K562 (cell line): ENCODE measurements around the gene ING2. TPM values are rescaled to one million over a fixed set of nuclear protein-coding genes. Genes with fewer than 3 reads are reported as not detected.

Source experiments
- ATAC-seq: fragments of 200-7000 bp; cut with Tn5 transposase; 3 replicates; pipeline ENCODE4 v1.9.1; 2020; ENCODE audit warnings: moderate library complexity
- BruUV-seq: library from RNA; stranded (reverse); fragments of 400-500 nt; replicated peaks from 2 replicates; lab custom pipeline; 2021; lab: Mats Ljungman, UMichigan
- CTCF ChIA-PET: fragments of 300-600 bp; formaldehyde crosslinking; extraction: SDS; loops from one replicate; lab custom pipeline; 2021; ENCODE audit warnings: low intra/inter-chr PET ratio; lab: Yijun Ruan, JAX
- POLR2A ChIA-PET: fragments of 300-600, 350-650 bp; sonication (Branson Sonifier 250); formaldehyde crosslinking; extraction: SDS; loops from one replicate; lab custom pipeline; 2021; ENCODE audit warnings: antibody characterized with exemption, inconsistent platforms; lab: Yijun Ruan, JAX
- DNase-seq, 4 experiments: peaks; one replicate each; pipeline versions ENCODE4 v3.0.0 to v3.0.0-alpha.2; 2011 to 2018; ENCODE audit warnings: low spot score in 3 of 4, mixed read lengths in 3 of 4; ENCODE audit errors: extremely low read depth in 1 of 4
- FAIRE-seq: peaks from 2 replicates; lab custom pipeline; 2011; peaks lifted over from hg19 to GRCh38; lab: Jason Lieb, UNC
- H2AFZ ChIP-seq: 2 replicates; pipeline ENCODE4 v1.6.0; 2011; ENCODE audit warnings: low read depth, low read length, control low read depth, inconsistent platforms
- H3K27ac ChIP-seq: fragments of 200-600 bp; 3 replicates; pipeline ENCODE4 v1.8.0; 2011; ENCODE audit warnings: low read depth, mild to moderate bottlenecking, control low read depth, inconsistent platforms, low read length, moderate library complexity, mixed read lengths; ENCODE audit errors: extremely low read depth
- H3K27me3 ChIP-seq, 2 experiments: fragments of 300-600 bp in 1 of 2; 2 replicates in 1 of 2; 3 replicates in 1 of 2; pipeline versions ENCODE4 v1.6.0 to v1.8.0; 2011; ENCODE audit warnings: inconsistent platforms in 2 of 2, low read length in 2 of 2, mild to moderate bottlenecking in 1 of 2, mixed read lengths in 1 of 2, moderate library complexity in 1 of 2; ENCODE audit not compliant: control insufficient read depth in 2 of 2, insufficient read depth in 2 of 2
- H3K36me3 ChIP-seq: fragments of 300-600 bp; 3 replicates; pipeline ENCODE4 v1.8.0; 2011; ENCODE audit warnings: mild to moderate bottlenecking, low read length, inconsistent platforms; ENCODE audit not compliant: control insufficient read depth, insufficient read depth
- H3K4me1 ChIP-seq, 2 experiments: fragments of 200-600 bp in 1 of 2; replicated peaks in 1 of 2; 2 replicates in 1 of 2; 3 replicates in 1 of 2; pipeline versions ENCODE4 v1.5.1 to v1.8.0; 2011; ENCODE audit warnings: inconsistent platforms in 2 of 2, low read length in 2 of 2, mild to moderate bottlenecking in 1 of 2, mixed read lengths in 1 of 2, moderate library complexity in 1 of 2; ENCODE audit not compliant: control insufficient read depth in 2 of 2, insufficient read depth in 2 of 2
- H3K4me2 ChIP-seq: 2 replicates; pipeline ENCODE4 v1.6.1; 2011; ENCODE audit warnings: low read length, control low read depth, inconsistent platforms, mixed read lengths; ENCODE audit not compliant: insufficient read depth
- H3K4me3 ChIP-seq: fragments of 200-600 bp; sonication (generic), shearing (Covaris generic); 2 replicates; pipeline ENCODE4 v1.5.1; 2016; ENCODE audit warnings: control low read depth, inconsistent platforms
- H3K79me2 ChIP-seq: fragments of 200-600 bp; 3 replicates; pipeline ENCODE4 v1.8.0; 2011; ENCODE audit warnings: low read length, inconsistent platforms; ENCODE audit not compliant: control insufficient read depth, insufficient read depth
- H3K9ac ChIP-seq, 2 experiments: 2 replicates each; pipeline versions ENCODE4 v1.6.0 to v1.6.1; 2011; ENCODE audit warnings: low read depth in 2 of 2, low read length in 2 of 2, control low read depth in 1 of 2, inconsistent platforms in 1 of 2, mild to moderate bottlenecking in 1 of 2, mixed read lengths in 1 of 2; ENCODE audit not compliant: insufficient read depth in 1 of 2
- H3K9me1 ChIP-seq: one replicate; pipeline ENCODE4 v1.6.0; 2011; ENCODE audit warnings: inconsistent platforms, mild to moderate bottlenecking, low read length, moderate library complexity; ENCODE audit not compliant: control insufficient read depth, insufficient read depth
- H3K9me3 ChIP-seq: replicated peaks from 2 replicates; pipeline ENCODE4 v1.5.1; 2011; ENCODE audit warnings: low read depth, low read length, inconsistent platforms; ENCODE audit not compliant: control insufficient read depth, insufficient read depth
- H4K20me1 ChIP-seq: replicated peaks from 2 replicates; pipeline ENCODE4 v1.6.1; 2011; ENCODE audit warnings: low read length, inconsistent platforms, mixed read lengths; ENCODE audit not compliant: control insufficient read depth, insufficient read depth
- ATF1 ChIP-seq, 2 experiments: fragments of 450-650 bp in 1 of 2; IDR thresholded peaks; 2 replicates each; pipeline ENCODE4 v1.6.1; 2016; ENCODE audit warnings: missing compliant biosample characterization in 1 of 2, missing genetic modification characterization in 1 of 2
- BACH1 ChIP-seq: fragments of 200-800 bp; sonication (Bioruptor generic); IDR thresholded peaks from 2 replicates; pipeline ENCODE4 v1.6.1; 2016; ENCODE audit warnings: missing genetic modification characterization, missing compliant biosample characterization
- BRF2 ChIP-seq: IDR thresholded peaks from 3 replicates; pipeline ENCODE4 v1.6.1; 2011; ENCODE audit warnings: borderline replicate concordance, mild to moderate bottlenecking; ENCODE audit not compliant: insufficient read length, insufficient read depth
- HCFC1 ChIP-seq: IDR thresholded peaks from 2 replicates; pipeline ENCODE4 v1.6.1; 2012; ENCODE audit warnings: low read depth, low read length, improper control_type of control experiment
- HMGXB4 ChIP-seq: sonication (generic); formaldehyde crosslinking; IDR thresholded peaks from 2 replicates; pipeline ENCODE4 v1.8.1; 2023; ENCODE audit warnings: mild to moderate bottlenecking, missing genetic modification reagents
- TAL1 ChIP-seq: fragments of 450-650 bp; IDR thresholded peaks from 2 replicates; pipeline ENCODE4 v1.6.1; 2016; ENCODE audit warnings: mild to moderate bottlenecking
- U2AF1 ChIP-seq: fragments of 200-400 bp; formaldehyde crosslinking; optimal IDR thresholded peaks from 2 replicates; pipeline ENCODE3; 2017; ENCODE audit warnings: mild to moderate bottlenecking, low read depth, low read length, moderate library complexity
- ZBTB49 ChIP-seq: sonication (generic); formaldehyde crosslinking; IDR thresholded peaks from 2 replicates; pipeline ENCODE4 v1.8.0; 2022; ENCODE audit warnings: missing genetic modification reagents, mild to moderate bottlenecking, borderline replicate concordance
- whole genome bisulfite sequencing: fragments of 100-300 bp; shearing (Covaris generic); methylation state at CpG from one replicate; pipeline ENCODE4 v1.1.6; 2016; ENCODE audit warnings: low coverage, mixed read lengths; ENCODE audit not compliant: insufficient coverage; ENCODE audit errors: missing lambda C conversion rate; 5-methylcytosine and 5-hydroxymethylcytosine counted together
- in situ Hi-C: fragments of 300-500 bp; cut with MboI; formaldehyde crosslinking; loops from 4 replicates; pipeline ENCODE4 v1.15.0; 2018; ENCODE audit warnings: inconsistent platforms, mixed read lengths
- intact Hi-C: fragments of 100-400 bp; cut with micrococcal nuclease; formaldehyde crosslinking; loops from 2 replicates; pipeline ENCODE4 v1.14.2; 2022
- polyA plus RNA-seq, 8 experiments: library from polyadenylated mRNA; depleted of rRNA in 4 of 8; stranded (reverse) in 5 of 8; unstranded in 3 of 8; fragments of >200 nt; fragmentation: Nextera tagmentation in 2 of 8; fragmentation: Illumina TruSeq in 1 of 8; extraction: Ambion mirVana in 2 of 8; extraction: Trizol in 1 of 8; gene quantifications; 2 replicates each; pipeline versions ENCODE4 v1.2.1 to v1.2.3, GENCODE V29; 2011 to 2014; ENCODE audit warnings: inconsistent platforms in 1 of 8, missing spikeins in 1 of 8
- total RNA-seq, 7 experiments: library from RNA; depleted of rRNA in 6 of 7; stranded (reverse); fragments of >200 nt in 6 of 7; fragmentation: Illumina TruSeq in 2 of 7; extraction: Trizol in 2 of 7; gene quantifications; 2 replicates each; pipeline versions ENCODE4 v1.2.1 to v1.2.3, GENCODE V29; 2011 to 2021; ENCODE audit warnings: low replicate concordance in 1 of 7

Gene ING2
- total and polyA plus RNA-seq, 9 of the 15 experiments (the other 6 are each of a cell fraction or from before 2014, with no cell fraction given): 2.9 to 21.4 (median 12.4) TPM

GRCh38 chr4:183485411-183486160 is 19.3 kb upstream of the ING2 start:
- POLR2A ChIA-PET: no interaction called here
- Histone ChIP-seq H3K79me2 (no peaks in the 10 kb centered on the region), H3K4me2 (no peak overlapping the region), H3K27me3 (no peaks in the 10 kb centered on the region), H2AFZ (no peak overlapping the region), H3K9me1 (no peaks in the 10 kb centered on the region), H4K20me1 (no peaks in the 10 kb centered on the region), H3K4me1 (peaks cover 0 to 3% of the 10 kb centered on the region in 2 experiments; a peak in 2 of 5 replicates), H3K4me3 (no peak overlapping the region), H3K9me3 (no peaks in the 10 kb centered on the region), H3K27ac (no peak overlapping the region), H3K9ac (no peak overlapping the region), H3K36me3 (no peaks in the 10 kb centered on the region)
- CTCF ChIA-PET: no interaction called here
- FAIRE-seq (no peak), ATAC-seq (no peak), DNase-seq (no peak)
- no TSS peak for BruUV-seq
- in situ Hi-C loops: no loop called here
- intact Hi-C loops: no loop called here
- TF ChIP-seq U2AF1: no peak
- TF ChIP-seq ATF1 (CRISPR knock-in tag; IDR thresholded peaks at IDR 0.05): no peak
- no peak for TF ChIP-seq ATF1 (tag; IDR thresholded peaks at IDR 0.05)
- 12% methylated on average over 9 of the region's 11 CpGs for WGBS

- ChIA-PET CTCF (no interaction called here), POLR2A (no interaction called here)
- H3K79me2 ChIP-seq: no peaks in the 10 kb centered on the region
- H3K27ac ChIP-seq: no peak overlapping the region
- H3K4me2 ChIP-seq: no peak overlapping the region
- ATAC-seq: no peak
- no peaks in the 10 kb centered on the region for H3K9me1 ChIP-seq
- no peak for FAIRE-seq
- 28% methylated on average over 3 of the region's 3 CpGs for WGBS
- H2AFZ ChIP-seq: no peak overlapping the region
- H3K36me3 ChIP-seq: no peaks in the 10 kb centered on the region
- intact Hi-C loops: no loop called here
- no peak overlapping the region for H3K4me3 ChIP-seq
- no peaks in the 10 kb centered on the region for H3K9me3 ChIP-seq
- no peak overlapping the region for H3K9ac ChIP-seq
- BruUV-seq: no TSS peak
- no peaks in the 10 kb centered on the region for H4K20me1 ChIP-seq
- H3K27me3 ChIP-seq: no peaks in the 10 kb centered on the region
- H3K4me1 ChIP-seq: no peaks in the 10 kb centered on the region; a peak in 1 of 5 replicates
- in situ Hi-C loops: no loop called here
- no peak for DNase-seq
- TF ChIP-seq ZBTB49 (CRISPR knock-in tag): no peak
- TF ChIP-seq HCFC1: no peak
- no peak for TF ChIP-seq TAL1
- no peak for TF ChIP-seq BACH1
- TF ChIP-seq HMGXB4 (CRISPR knock-in tag): no peak
- TF ChIP-seq BRF2: no peak
These were observed 12.1 kb upstream of the ING2 start for GRCh38 chr4:183492791-183493222.
